GM21526 (cell line): Measurements from ENCODE around the gene HIPK2.

ENCODE experiments used
- ATAC-seq: cut with Tn5 transposase; IDR thresholded peaks from one replicate; pipeline ENCODE4 v1.9.1; 2021; ENCODE audit warnings: moderate library complexity; ENCODE audit not compliant: unreplicated experiment, low FRiP score

HIPK2 gene

DNA sequence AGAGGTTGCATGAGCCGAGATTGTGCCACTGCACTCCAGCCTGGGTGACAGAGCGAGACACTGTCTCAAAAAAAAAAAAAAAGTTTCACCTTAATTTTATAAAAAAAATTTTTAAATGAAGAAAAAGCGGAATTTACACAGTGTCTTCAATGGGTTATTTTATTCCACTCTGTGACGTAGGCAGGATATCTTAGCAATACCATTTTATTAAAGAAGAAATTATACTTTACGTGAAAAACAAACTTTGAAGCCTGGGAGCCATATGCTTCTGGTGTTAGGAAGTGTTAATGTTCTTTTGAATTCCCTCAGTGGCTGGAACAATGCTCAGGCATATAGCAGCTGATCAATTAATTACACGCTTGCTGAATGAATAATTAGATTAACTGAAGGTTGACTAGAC is 176.6 kb downstream of the HIPK2 start:
- ATAC-seq: no peak

DNA sequence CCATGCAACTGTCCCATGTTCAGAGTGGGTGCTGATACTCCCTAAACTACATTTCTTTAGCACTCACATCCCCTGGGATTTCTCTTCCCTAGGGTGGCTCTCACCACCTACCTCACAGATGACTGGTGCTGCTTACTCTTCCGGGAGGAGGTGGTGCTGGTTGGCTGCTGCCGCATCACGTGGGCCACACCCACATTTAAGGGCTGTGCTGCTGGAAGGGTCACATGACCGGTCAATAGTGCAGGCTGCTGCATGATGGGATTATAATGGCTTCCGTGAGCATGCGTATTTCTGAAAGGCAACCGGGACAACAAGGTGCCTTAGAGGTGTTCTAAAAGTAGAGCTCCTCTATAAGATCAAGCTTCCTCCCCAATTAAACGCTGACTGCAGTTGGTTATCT is 177.5 kb downstream of the HIPK2 start:
- ATAC-seq: no peak

DNA sequence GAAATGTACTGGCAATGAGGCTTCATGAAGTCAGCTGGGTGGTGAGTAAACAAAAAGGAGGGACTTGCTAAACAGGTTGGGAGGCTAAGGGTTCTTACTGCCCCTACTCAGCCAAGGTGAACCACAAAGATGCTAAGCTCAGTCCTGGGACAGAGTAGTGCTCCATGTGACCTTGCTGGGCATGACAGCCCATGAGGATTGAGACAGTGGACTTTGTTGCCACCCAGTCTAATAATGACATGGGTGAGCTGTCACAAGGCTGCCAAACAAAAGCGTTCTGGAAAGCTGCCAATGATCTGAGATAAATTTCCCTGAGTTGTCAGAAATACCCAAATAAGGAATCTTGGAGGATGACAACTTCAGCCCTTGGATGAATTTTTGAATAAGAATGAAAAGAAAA is 179.2 kb downstream of the HIPK2 start:
- no peak for ATAC-seq

DNA sequence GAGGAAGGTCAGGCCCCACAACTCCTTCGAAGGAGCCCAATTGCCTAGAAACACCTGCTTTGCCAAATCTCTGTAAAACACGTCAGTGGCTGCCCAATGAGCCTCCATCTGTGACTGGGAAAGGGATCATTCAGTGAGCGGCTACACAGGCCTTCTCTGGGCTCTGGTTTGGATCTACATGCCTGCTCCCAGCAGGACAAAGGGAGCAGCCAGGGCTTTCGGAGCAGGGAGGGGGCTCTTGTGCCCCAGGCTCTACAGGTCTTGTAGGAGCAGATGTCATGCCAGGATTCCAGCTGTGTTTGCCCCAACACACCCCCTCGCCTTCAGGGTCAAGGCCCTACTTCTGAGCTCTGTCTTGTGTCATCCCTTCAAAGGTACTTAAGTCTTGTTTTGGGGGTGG is 180.8 kb downstream of the HIPK2 start:
- ATAC-seq: no peak

DNA sequence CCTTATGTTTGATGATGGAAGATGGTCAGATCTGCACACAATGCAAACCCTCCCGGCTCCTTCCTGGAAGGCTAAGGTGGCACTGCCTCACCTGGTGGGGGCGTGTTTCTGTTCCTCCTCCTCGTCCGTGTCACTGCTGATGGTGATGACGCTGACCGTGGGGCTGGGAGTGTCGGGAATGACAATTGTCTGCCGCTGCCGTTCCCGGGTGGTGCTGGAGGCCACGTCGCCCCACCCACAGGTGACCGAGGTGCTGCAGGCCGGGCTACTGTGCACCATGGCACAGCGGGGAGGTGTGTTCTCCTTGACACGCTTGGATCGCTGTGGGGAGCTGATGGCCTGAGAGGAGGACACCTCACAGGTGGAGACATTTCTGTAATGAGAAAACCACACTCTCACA is 181.2 kb downstream of the HIPK2 start:
- ATAC-seq: no peak

DNA sequence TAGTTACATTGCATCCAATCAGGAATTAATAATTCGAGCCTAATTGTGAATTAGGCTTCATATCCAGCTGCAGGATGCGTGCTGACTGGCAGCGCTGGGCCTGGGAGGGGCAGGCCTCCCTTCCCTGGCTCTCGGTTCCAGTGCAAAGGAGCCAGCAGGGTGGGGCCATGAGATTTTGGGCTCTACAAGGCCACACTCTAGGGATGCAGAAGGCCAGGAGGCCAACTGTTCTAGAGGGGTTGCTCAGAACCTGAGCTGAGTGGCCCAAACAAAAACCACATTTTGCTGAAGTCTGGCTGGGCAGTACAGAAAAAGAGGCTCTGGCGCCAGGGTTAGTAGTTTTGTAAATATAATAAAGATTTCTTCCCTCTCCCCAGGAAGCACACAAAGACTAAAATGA is 182.0 kb downstream of the HIPK2 start:
- no peak for ATAC-seq

DNA sequence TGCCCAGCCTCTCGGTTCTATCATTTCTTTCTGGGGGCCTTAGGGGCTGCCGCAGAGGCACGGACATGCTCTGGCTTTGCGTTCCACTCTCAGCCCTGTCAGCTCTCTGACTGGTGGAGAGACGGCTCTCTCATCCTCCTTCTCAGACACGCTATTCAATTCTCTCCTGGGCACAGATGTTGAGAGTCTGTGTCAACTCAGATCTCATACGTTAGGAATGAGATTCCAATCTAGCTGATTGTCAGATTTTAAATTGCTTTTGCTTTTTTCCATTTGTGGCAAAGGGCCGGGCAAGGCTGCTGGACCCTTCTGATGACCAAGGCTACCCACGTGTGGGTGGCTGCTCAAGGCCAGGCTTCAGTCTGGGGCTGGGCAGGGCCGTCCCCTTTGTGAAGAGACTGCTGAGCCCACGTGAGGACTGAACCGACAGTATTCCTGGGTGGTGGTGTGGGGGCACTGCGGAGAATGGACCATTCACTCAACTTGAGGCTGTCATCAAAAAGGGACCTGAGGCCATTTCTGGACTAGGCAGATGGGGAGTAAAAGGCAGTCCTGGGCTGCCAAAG is 182.8 kb downstream of the HIPK2 start:
- no peak for ATAC-seq

DNA sequence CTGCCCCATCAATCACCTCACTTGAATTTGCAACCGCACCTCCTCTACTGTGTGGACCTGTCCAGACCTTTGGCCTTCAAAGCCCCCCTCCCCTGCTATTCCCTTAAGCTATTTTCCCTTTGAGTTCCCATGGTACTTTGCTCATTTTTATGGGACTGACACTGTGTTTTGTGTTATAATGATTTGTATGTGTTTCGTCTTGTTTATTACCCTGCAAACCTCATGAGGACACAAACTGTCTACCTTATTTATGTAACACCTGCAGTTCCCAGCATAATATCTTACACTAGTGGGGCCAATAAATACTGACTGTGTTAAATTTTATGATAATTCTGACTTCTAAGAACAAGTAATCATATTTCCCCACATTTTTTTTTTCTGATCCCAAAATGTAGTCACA is 183.7 kb downstream of the HIPK2 start:
- no peak for ATAC-seq

DNA sequence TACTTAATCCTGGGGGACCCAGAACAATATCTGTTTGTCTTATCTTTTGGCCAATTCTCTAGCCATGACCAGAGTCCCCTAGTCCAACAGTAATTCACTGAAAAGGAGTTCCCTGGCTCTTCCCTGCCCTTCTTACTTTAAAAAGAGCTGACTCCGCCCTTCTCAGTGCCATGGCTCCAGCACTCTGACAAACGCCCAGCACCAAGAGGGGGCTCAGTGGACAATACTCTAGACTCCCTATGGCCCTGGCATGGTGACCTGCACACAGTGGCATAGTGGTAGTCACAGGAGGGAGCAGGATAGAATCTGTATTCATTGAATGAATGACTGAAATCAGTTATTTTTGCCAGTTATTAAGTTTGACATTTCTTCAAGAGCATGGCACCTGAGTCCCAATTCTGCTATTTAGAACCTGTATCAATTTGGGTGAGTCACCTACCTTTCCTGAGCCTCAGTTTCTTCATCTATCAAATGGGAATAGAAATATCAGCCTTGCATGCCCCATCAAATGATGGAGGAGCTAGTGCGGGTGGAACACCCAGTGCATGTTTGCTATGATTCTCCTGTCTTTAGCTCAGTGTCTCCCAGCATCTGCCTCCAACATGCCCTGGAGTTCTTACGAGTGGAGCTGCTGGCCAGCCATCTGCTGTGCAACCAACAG is 184.9 kb downstream of the HIPK2 start:
- no peak for ATAC-seq

DNA sequence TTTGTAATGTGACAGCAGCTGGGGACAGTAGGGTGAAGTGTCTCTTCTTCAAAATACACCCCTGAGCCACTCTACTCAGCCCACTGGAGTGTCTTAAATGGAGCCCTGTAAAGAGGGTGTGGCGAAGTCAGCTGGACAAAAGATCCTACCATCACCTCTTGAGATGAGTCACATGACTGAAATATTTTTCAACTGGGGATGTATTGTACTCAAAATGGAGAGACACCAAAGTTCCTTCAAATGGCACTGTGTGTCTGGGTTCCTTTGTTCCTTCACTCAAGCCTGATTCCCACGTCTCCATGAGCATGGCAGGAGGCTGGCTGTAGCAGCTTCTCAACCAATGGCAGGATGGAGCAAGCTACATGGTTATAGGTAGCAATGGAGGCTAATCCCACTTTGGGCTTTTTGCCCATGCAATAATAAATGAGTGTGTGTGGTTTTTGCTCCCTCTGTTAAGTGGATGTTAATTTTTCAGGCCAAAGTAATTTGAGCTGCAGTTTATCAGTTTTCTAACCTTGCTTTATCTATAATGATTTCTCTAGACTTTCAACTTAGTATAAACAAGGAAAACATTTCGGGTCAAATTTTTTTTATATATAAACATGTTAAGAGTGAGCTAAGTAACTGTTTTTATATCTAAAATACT is 186.1 kb downstream of the HIPK2 start:
- ATAC-seq: no peak

DNA sequence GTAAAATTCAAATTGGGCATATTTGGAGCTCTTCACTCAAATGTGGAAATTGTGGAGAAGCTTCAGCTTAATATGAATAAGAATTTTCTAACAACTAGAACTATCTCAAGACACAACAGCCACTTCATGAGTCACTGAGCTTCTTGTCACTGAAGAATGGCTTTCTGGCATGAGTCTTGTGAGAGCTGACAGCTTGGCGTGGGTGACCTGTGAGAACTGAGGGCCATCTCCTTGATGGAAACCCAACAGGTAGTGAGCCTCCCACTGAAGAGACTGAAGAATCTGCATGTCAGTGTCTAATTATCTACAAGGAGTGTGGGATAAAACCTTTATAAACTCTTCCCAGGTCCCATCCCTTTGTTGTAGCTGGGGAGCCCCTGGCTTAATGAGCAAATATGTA is 188.3 kb downstream of the HIPK2 start:
- ATAC-seq: no peak

DNA sequence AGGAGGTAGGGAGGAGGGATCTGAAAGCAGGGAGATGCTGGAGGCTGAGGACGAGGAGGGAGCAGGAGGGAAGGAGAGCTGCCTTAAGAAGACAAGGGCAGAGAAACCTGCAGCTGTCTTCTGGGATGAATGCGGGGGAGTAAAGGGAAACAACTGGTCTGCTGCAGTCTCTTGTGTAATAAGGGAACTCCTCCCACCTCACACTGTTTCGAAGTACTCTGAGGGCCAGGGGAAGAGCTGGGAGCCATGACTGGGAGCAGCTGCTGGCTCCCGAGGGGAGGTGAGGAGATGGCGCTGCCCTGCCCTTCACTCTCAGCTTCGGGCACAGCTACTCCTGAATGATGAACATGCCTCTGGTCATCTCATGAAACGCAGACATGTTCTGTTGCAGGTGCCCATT is 189.2 kb downstream of the HIPK2 start:
- ATAC-seq: no peak

DNA sequence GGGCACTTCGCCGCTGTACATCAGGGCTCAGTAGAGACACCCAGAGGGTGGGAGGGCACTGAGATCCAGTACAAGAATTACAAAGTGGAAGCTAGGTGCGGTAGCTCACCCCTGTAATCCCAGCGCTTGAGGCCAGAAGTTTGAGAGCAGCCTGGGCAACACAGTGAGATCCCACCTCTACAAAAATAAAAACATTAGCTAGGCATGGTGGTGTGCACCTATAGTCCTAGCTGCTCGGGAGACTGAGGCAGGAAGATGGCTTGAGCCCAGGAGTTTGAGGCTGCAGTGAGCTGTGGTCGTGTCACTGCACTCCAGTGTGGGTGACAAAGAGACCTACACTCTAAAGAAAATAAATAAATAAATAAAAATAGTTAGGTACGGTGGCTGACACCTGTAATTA is 190.3 kb downstream of the HIPK2 start:
- no peak for ATAC-seq

DNA sequence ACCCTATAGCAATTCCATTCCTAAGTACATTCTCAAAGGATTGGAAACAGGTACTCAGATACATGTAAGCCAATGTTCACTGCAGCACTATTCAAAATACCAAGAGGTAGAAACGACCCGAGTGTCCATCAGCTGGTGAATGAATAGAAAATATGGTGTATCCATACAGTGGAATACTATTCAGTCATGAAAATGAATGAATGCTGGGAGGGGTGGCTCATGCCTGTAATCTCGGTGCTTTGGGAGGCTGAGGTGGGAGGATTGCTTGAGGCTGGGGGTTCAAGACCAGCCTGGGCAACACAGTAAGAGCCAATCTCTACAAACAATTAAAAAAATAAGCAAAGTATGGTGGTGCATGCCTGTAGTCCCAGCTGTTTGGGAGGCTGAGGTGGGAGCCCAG is 191.5 kb downstream of the HIPK2 start:
- ATAC-seq: no peak

DNA sequence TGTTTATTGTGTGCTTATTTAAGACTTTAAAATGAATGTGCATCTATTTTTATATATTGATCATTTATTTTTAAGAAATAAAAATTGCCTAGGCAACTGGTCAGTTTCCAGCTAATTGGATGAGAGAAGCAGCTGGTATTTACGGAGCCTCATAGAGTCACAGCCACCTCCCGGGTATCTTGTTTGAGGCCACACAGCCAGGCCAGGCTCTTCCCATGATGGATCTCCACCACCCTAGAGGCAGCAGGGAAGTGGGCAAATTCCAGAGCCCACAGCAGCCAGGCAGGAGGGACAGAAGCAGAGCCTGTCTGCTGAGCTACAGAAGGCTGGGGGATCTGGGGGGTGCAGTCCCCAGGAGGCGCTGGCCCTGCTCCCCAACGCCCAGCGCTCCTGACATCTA is 192.8 kb downstream of the HIPK2 start:
- no peak for ATAC-seq

DNA sequence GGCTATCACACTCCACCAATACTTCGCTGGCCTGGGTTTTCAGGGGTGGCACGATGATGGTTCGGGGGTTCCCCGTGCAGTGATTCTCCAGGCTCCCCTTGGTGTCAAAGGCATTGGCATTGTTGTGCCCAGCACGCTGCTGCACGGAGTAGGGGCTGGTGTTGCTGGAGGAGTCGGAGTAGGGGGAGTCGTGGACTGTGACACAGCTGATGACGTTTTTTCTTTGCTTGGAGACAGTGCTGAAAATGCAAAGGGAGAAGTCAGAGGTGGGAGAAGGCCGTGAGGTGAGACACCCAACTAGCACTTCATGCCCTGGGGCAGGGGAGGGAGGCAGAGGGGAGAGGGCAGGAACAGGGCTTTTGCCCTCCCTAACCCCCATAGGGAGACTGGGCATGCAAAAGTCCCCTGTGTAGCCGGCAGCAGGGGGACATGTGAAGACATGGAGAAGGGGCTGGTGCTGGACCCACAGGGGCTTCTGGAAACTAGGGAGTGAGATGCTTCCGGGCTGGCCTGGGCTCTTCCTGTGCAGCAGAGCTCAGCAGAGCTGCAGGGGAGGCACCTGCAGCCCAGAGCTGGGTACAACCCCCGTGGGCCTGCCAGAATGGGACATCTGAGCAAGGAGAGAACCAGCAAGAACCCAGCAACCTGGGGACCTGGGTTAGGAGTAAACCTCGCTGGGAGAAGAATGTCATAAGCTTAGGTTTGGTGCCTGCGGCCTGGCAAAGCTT is 193.8 kb downstream of the HIPK2 start:
- ATAC-seq: no peak

DNA sequence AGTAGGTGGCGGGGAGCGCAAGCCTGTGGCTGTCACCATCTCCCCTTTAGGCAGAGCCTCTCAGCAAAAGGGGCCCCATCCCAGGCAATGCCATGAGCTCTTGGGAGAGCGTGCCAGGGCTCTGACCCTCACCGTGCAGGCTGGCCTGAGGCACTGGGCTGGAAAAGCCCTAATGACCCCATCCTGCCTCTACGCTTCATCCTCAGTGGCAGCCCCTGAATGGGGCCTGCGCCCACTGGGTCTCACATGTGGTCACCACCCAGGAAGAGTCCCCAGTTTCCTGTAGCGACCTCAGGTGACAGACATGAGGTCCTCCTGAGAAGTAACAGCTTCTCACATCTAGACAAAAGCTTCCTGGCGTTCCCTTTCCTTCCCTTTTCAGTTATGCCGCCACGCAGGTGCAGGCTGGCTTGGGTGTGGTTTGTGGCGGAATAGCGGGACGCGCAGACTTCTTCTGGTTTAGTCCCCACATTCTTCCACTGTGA is 195.1 kb downstream of the HIPK2 start:
- no peak for ATAC-seq

DNA sequence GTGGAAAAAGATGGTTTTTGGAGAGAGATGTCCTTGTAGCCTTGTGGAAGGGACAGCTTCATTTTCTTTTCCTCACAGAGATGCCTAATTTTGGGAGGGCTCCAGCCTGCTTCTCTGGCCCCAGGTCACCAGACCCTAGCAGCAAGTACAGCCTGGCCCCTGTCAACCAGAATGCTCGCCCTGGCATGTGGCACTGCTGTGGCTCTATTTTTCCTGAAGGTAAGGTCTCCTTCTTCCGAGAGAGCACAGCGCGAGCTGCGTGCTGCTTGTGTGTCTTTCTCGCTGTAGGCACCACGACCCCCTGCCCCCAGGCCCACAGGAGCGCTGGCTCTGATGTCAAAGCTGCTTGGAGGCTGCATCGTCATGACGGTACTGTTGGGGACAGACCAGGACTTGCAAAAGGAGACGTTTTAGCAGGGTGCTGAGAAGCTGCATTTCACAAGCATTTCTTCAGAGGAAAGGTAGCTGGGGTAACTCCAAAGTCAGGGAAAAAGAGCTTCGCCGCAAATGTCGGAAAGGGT is 195.6 kb downstream of the HIPK2 start:
- no peak for ATAC-seq

DNA sequence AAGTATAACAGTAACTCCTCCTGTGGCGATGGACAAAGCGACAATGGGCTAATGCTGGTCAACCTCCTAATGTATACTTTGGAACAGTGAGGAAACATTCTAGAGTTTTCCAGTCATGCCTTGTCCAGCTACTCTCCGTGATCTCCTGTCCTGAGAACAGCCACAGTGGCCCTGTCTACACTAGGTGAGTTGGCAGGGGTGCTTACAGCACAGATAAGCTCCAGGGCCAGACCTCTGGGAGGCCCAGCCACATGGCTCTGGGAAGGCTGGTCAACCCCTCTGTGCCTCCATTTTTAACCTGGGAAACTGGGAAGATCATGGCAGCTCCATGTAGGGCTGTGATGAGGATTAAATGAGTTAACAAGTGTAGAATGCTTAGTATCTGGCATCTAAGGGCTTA is 197.4 kb downstream of the HIPK2 start:
- ATAC-seq: no peak

DNA sequence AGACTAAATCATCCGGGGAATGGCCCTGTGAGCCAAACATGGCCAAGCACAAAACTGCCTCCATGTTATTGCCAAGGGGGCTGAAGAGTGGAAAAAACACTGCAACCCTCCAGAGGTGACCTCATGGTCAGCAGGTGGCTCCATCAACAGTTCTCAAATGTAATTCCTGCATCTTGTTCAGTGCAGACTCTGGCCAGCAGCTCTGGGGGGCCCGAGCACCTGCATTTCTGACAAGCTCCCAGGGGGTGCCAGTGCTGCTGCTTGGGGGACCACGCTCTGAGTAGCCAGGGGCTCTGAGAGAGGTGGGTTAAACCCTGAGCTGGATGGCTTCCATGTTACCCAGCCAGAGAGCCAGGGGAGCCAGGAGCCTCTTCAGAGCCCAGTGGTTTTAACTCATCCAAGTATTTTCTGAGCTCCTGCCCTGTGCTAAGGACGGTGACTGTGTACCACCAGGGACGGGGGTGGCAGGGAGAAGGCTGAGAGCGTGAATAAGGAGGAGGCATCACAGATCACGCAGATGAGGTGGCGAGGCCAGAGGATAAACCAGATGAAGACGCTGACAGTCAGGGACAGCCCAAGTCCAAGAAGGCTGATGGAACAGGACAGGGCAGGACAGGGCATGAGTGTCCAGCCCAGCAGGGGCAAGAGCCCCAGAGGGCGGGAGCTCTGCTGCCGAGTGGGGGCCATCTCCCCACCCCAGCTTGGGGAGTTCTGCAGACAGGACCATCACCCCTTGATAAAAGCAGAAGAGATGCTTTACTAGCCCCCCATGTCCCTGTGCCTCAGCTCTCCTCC is 201.4 kb downstream of the HIPK2 start:
- no peak for ATAC-seq

DNA sequence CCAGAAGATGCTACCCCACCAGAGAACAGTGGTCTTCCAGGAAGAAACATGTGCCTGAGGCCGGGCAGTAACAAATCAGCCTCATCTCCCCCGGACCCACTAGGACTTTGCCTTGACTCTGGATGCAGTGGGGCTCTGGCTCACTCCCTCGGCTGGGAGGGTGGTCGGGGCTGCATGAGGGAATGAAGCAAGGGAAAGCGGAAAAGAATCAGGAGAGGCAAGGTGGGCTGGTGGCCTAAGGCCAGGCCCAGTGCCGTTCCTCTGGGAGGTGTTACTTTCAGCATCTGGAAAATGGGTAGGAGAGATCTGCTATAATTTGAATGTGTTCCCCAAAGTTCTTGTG is 202.5 kb downstream of the HIPK2 start:
- ATAC-seq: no peak
